IMR-90 (cell line): Measurements from ENCODE around the gene STX11. TPM values are rescaled to one million over a fixed set of nuclear protein-coding genes. Genes with fewer than 3 reads are reported as not detected.

Experiments
- ATAC-seq: fragments of 200-7000 bp; cut with Tn5 transposase; 2 replicates; pipeline ENCODE4 v1.9.1; 2020; ENCODE audit warnings: low read depth, mild to moderate bottlenecking, moderate library complexity
- BruUV-seq: library from RNA; stranded (reverse); fragments of 400-500 nt; replicated peaks from 2 replicates; lab custom pipeline; 2021; lab: Mats Ljungman, UMichigan
- CTCF ChIA-PET: fragments of 300-600 bp; formaldehyde crosslinking; extraction: SDS; loops from one replicate; lab custom pipeline; 2021; ENCODE audit warnings: antibody characterized with exemption; lab: Yijun Ruan, JAX
- POLR2A ChIA-PET: fragments of 300-600 bp; sonication (Branson Sonifier 250); formaldehyde crosslinking; loops from one replicate; lab custom pipeline; 2022; ENCODE audit warnings: antibody characterized with exemption; ENCODE audit not compliant: unreplicated experiment; lab: Charles Lee
- DNase-seq: peaks from one replicate; pipeline ENCODE4 v3.0.0; 2013
- H2AFZ ChIP-seq: replicated peaks from 2 replicates; pipeline ENCODE3; 2013; ENCODE audit warnings: low read length, mild to moderate bottlenecking; ENCODE audit not compliant: poor library complexity
- H2AK5ac ChIP-seq: 2 replicates; pipeline ENCODE4 v1.6.1; 2013; ENCODE audit warnings: low read depth, low read length, inconsistent platforms
- H2AK9ac ChIP-seq: replicated peaks from 2 replicates; pipeline ENCODE3; 2013; ENCODE audit warnings: mild to moderate bottlenecking, low read depth, low read length, moderate library complexity; ENCODE audit not compliant: poor library complexity
- H2BK120ac ChIP-seq: 2 replicates; pipeline ENCODE4 v1.6.1; 2013; ENCODE audit warnings: low read depth, low read length, inconsistent platforms
- H2BK15ac ChIP-seq: 3 replicates; pipeline ENCODE4 v1.6.1; 2013; ENCODE audit warnings: low read depth, low read length, inconsistent platforms
- H2BK20ac ChIP-seq: 2 replicates; pipeline ENCODE4 v1.6.1; 2013; ENCODE audit warnings: low read depth, mild to moderate bottlenecking, inconsistent platforms, low read length, moderate library complexity
- H2BK5ac ChIP-seq: 2 replicates; pipeline ENCODE4 v1.6.1; 2013; ENCODE audit warnings: mild to moderate bottlenecking, low read depth, low read length, inconsistent platforms; ENCODE audit not compliant: poor library complexity, severe bottlenecking
- H3K14ac ChIP-seq: replicated peaks from 2 replicates; pipeline ENCODE4 v1.6.1; 2013; ENCODE audit warnings: low read depth, low read length, inconsistent platforms
- H3K18ac ChIP-seq: 2 replicates; pipeline ENCODE4 v1.6.1; 2013; ENCODE audit warnings: low read depth, low read length, control low read depth
- H3K23ac ChIP-seq: 2 replicates; pipeline ENCODE4 v1.6.1; 2013; ENCODE audit warnings: low read depth, low read length, inconsistent platforms
- H3K27ac ChIP-seq: 2 replicates; pipeline ENCODE4 v1.5.1; 2013; ENCODE audit warnings: mild to moderate bottlenecking, control low read depth, low read length; ENCODE audit not compliant: insufficient read depth
- H3K27me3 ChIP-seq: 2 replicates; pipeline ENCODE4 v1.6.1; 2013; ENCODE audit warnings: low read length; ENCODE audit not compliant: control insufficient read depth, insufficient read depth
- H3K36me3 ChIP-seq: 2 replicates; pipeline ENCODE4 v1.6.1; 2013; ENCODE audit warnings: low read length, mixed read lengths; ENCODE audit not compliant: control insufficient read depth, insufficient read depth
- H3K4ac ChIP-seq: 2 replicates; pipeline ENCODE4 v1.6.1; 2013; ENCODE audit warnings: low read depth, low read length, inconsistent platforms
- H3K4me1 ChIP-seq: 2 replicates; pipeline ENCODE4 v1.6.1; 2013; ENCODE audit warnings: low read length, mixed read lengths; ENCODE audit not compliant: control insufficient read depth, insufficient read depth
- H3K4me2 ChIP-seq: 2 replicates; pipeline ENCODE4 v1.6.1; 2013; ENCODE audit warnings: low read depth, mild to moderate bottlenecking, control low read depth, low read length, moderate library complexity
- H3K4me3 ChIP-seq: 2 replicates; pipeline ENCODE4 v1.5.1; 2013; ENCODE audit warnings: low read depth, mild to moderate bottlenecking, control low read depth, low read length, moderate library complexity; ENCODE audit not compliant: insufficient read depth
- H3K56ac ChIP-seq: 2 replicates; pipeline ENCODE4 v1.6.1; 2013; ENCODE audit warnings: low read length, inconsistent platforms; ENCODE audit not compliant: insufficient read depth; ENCODE audit errors: extremely low read depth
- H3K79me1 ChIP-seq, 2 experiments: 2 replicates each; pipeline ENCODE4 v1.6.1; 2013; ENCODE audit warnings: low read length in 2 of 2, inconsistent platforms in 1 of 2, low read depth in 1 of 2
- H3K9ac ChIP-seq: 2 replicates; pipeline ENCODE4 v1.6.1; 2013; ENCODE audit warnings: low read depth, low read length, control low read depth
- H3K9me1 ChIP-seq: 2 replicates; pipeline ENCODE4 v1.6.1; 2013; ENCODE audit warnings: low read length, inconsistent platforms; ENCODE audit not compliant: insufficient read depth
- H3K9me3 ChIP-seq: 2 replicates; pipeline ENCODE4 v1.6.1; 2013; ENCODE audit warnings: low read length; ENCODE audit not compliant: control insufficient read depth, insufficient read depth
- H4K20me1 ChIP-seq: 2 replicates; pipeline ENCODE4 v1.6.1; 2013; ENCODE audit warnings: low read length, inconsistent platforms; ENCODE audit not compliant: insufficient read depth
- H4K5ac ChIP-seq: 2 replicates; pipeline ENCODE4 v1.6.1; 2013; ENCODE audit warnings: mild to moderate bottlenecking, low read depth, low read length, control low read depth
- H4K8ac ChIP-seq, 2 experiments: 2 replicates each; pipeline ENCODE4 v1.6.1; 2013; ENCODE audit warnings: low read depth in 2 of 2, low read length in 2 of 2, control low read depth in 1 of 2, inconsistent platforms in 1 of 2
- H4K91ac ChIP-seq: 2 replicates; pipeline ENCODE4 v1.6.1; 2013; ENCODE audit warnings: low read depth, low read length, inconsistent platforms; ENCODE audit not compliant: insufficient read depth
- BHLHE40 ChIP-seq: fragments of 150-350 bp; IDR thresholded peaks from 2 replicates; pipeline ENCODE4 v1.6.1; 2016; ENCODE audit warnings: mild to moderate bottlenecking, low read depth, low read length
- CHD1 ChIP-seq: IDR thresholded peaks from 2 replicates; pipeline ENCODE4 v1.6.1; 2012; ENCODE audit warnings: low read depth, low read length, improper control_type of control experiment
- MXI1 ChIP-seq: IDR thresholded peaks from 2 replicates; pipeline ENCODE4 v1.6.1; 2012; ENCODE audit warnings: low read depth, mild to moderate bottlenecking, low read length, moderate library complexity, borderline replicate concordance
- NFE2L2 ChIP-seq: fragments of 150-350 bp; IDR thresholded peaks from 2 replicates; pipeline ENCODE4 v1.6.1; 2016; ENCODE audit warnings: low read depth, mild to moderate bottlenecking, low read length
- POLR2A ChIP-seq: IDR thresholded peaks from 2 replicates; pipeline ENCODE4 v1.6.1; 2012; ENCODE audit warnings: mild to moderate bottlenecking, low read depth, low read length
- SMC3 ChIP-seq: fragments of 150-350 bp; IDR thresholded peaks from 2 replicates; pipeline ENCODE4 v1.6.1; 2016; ENCODE audit warnings: low read depth, mild to moderate bottlenecking, antibody characterized with exemption, low read length, moderate library complexity
- WGBS, 2 experiments: methylation state at CpG; one replicate each; pipeline versions ENCODE4 v1.1.5 to v1.1.7; 2013; ENCODE audit warnings: missing lambda C conversion rate in 2 of 2; ENCODE audit not compliant: insufficient read length in 1 of 2; ENCODE audit errors: extremely low coverage in 2 of 2; 5-methylcytosine and 5-hydroxymethylcytosine counted together
- dilution Hi-C: fragments of 300-500 bp; cut with HindIII; formaldehyde crosslinking; loops from one replicate; pipeline ENCODE4 v1.14.3; 2018; ENCODE audit warnings: low sequenced_read_pairs; ENCODE audit not compliant: unreplicated experiment
- in situ Hi-C: fragments of 300-500 bp; cut with MboI; formaldehyde crosslinking; loops from 3 replicates; pipeline ENCODE4 v1.14.3; 2019; ENCODE audit warnings: low sequenced_read_pairs, inconsistent platforms, mixed read lengths
- intact Hi-C: fragments of 100-400 bp; cut with micrococcal nuclease; formaldehyde crosslinking; loops from 2 replicates; pipeline ENCODE4 v1.10.0; 2022
- polyA plus RNA-seq, 3 experiments: library from polyadenylated mRNA; depleted of rRNA; stranded (reverse); fragments of >200 nt; gene quantifications; 2 replicates each; pipeline ENCODE4 v1.2.3, GENCODE V29; 2012; ENCODE audit warnings: low replicate concordance in 1 of 3
- total RNA-seq: library from RNA; depleted of rRNA; stranded (reverse); fragments of >200 nt; gene quantifications from 2 replicates; pipeline ENCODE4 v1.2.3, GENCODE V29; 2012
- TF ChIP-seq, protein P1 (sequence below): fragments of 150-350 bp; IDR thresholded peaks from 2 replicates; pipeline ENCODE4 v1.6.1; 2017; ENCODE audit warnings: mild to moderate bottlenecking, antibody characterized with exemption, low read length, low read depth
- TF ChIP-seq, protein P2 (sequence below): conservative IDR thresholded peaks from 2 replicates; pipeline ENCODE4 v1.5.1; 2012; ENCODE audit warnings: mild to moderate bottlenecking, low read depth, low read length, improper control_type of control experiment

The STX11 gene
- total and polyA plus RNA-seq, 2 of the 4 experiments (the other 2 are of a cell fraction) = 0.54 to 0.68 TPM

DNA sequence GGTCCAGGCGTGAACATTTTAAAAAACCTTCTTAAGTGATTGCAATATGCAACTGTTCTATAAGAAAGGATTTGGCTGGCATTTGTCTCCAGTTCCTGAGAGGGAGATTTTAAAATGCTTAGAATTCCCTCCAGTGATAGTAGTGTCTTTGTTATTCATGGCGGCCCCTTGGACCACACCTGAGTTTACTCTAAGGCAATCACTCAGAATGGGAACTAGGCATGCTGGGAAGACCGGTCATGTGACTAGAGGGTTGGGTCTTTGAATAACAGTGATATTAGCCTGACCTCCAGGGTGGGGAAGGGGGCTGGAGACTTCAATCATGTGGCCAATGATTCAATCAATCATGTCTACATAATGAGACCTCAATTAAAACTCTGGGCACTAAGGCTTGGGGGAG lies 84.1 kb downstream of the STX11 start:
- Histone ChIP-seq H4K20me1 (no peaks in the 10 kb centered on the region), H3K27ac (no peak overlapping the region), H3K9me1 (no peaks in the 10 kb centered on the region), H4K5ac (no peak overlapping the region), H2BK120ac (no peak overlapping the region), H3K14ac (no peak overlapping the region), H3K18ac (no peak overlapping the region), H3K36me3 (no peaks in the 10 kb centered on the region), H2AK9ac (no peak overlapping the region), H2BK15ac (no peak overlapping the region), H3K4me1 (no peaks in the 10 kb centered on the region), H3K79me1 (no peaks in the 10 kb centered on the region), H2BK5ac (no peak overlapping the region), H2AK5ac (no peak overlapping the region), H3K27me3 (0 out of 2 replicates have a peak, but pooled peaks cover 3% of the 10 kb centered on the region), H3K23ac (no peak overlapping the region), H2AFZ (no peak overlapping the region), H2BK20ac (no peak overlapping the region), H3K4ac (no peak overlapping the region), H3K4me2 (no peak overlapping the region), H3K56ac (no peak overlapping the region), H3K4me3 (no peak overlapping the region), H3K9me3 (no peaks in the 10 kb centered on the region), H4K91ac (no peak overlapping the region), H3K9ac (no peak overlapping the region), H4K8ac (no peak overlapping the region)
- POLR2A ChIA-PET = no interaction called here
- CTCF ChIA-PET = no interaction called here
- dilution Hi-C loops (no loop called here), intact Hi-C loops (no loop called here), in situ Hi-C loops (no loop called here)
- no TSS peak for BruUV-seq
- WGBS, 2 experiments = no CpG with 5 or more reads among the region's 3 CpGs
- DNase-seq (no peak), ATAC-seq (no peak)
- TF ChIP-seq, protein P1, sequence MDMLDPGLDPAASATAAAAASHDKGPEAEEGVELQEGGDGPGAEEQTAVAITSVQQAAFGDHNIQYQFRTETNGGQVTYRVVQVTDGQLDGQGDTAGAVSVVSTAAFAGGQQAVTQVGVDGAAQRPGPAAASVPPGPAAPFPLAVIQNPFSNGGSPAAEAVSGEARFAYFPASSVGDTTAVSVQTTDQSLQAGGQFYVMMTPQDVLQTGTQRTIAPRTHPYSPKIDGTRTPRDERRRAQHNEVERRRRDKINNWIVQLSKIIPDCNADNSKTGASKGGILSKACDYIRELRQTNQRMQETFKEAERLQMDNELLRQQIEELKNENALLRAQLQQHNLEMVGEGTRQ = no peak
- TF ChIP-seq CHD1 = no peak
- TF ChIP-seq, protein P2, sequence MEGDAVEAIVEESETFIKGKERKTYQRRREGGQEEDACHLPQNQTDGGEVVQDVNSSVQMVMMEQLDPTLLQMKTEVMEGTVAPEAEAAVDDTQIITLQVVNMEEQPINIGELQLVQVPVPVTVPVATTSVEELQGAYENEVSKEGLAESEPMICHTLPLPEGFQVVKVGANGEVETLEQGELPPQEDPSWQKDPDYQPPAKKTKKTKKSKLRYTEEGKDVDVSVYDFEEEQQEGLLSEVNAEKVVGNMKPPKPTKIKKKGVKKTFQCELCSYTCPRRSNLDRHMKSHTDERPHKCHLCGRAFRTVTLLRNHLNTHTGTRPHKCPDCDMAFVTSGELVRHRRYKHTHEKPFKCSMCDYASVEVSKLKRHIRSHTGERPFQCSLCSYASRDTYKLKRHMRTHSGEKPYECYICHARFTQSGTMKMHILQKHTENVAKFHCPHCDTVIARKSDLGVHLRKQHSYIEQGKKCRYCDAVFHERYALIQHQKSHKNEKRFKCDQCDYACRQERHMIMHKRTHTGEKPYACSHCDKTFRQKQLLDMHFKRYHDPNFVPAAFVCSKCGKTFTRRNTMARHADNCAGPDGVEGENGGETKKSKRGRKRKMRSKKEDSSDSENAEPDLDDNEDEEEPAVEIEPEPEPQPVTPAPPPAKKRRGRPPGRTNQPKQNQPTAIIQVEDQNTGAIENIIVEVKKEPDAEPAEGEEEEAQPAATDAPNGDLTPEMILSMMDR = no peak
- TF ChIP-seq POLR2A = no peak
- TF ChIP-seq BHLHE40 = no peak
- no peak for TF ChIP-seq SMC3
- TF ChIP-seq MXI1 = no peak
- TF ChIP-seq NFE2L2 = no peak
